ENCODE data around the gene SSH3. TPM values are rescaled to one million over a fixed set of nuclear protein-coding genes. Genes with fewer than 3 reads are reported as not detected.
A peak's percentile ranks its signal among the peaks of the same experiment; 100 is the strongest.

Gene SSH3
- total RNA-seq, 1 experiment from 2014 or later: 57.8 TPM

DNA sequence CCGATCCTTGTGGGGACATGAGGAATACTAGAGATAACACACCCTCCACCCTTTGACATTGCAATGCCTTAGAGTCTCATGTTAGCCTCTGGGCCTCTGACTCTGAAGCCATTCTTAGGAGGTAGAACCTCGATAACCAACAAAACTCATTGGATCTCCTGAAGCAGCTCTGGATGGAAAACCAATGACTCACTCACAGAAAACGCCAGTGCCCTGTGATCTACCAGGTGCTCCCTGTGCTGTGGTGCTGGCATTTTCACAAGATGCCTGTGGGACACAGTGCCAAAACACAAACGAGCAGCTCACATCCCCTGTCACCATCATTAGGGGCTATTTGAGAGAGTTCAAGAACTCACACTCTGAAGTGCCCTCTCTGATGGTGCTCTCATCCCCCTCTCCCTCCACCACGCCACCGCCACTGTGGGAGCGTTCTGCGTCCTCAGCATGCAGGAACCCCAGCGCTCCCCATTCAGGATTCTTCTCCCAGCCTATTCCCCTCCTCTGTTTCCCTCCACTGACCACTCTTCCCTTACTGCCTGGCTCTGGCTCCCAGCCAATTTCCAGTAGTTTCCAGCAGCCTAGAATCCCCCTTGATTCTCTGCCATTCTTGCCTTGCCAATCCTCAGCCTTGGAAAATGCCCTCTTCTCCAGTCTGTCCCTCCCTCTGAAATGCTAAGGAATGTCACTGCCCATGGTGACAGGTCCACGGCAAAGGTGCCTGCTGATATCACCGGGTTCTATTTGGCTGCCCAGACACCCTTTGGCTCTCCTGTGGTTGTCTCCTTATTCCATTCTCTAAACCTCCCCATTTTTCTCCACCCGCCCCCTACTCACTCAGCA lies 54.7 kb downstream of the SSH3 start:
- Histone ChIP-seq H3K36me3 (ENCODE audit: control insufficient read depth in 1 of 2, insufficient read depth in 2 of 2, low read length in 2 of 2) (no peaks in the 10 kb centered on the region; a peak in 1 of 4 replicates), H3K9ac (ENCODE audit: low read length) (peak overlapping the region; percentile 84), H3K4me3 (replicated peaks in 1 of 2; ENCODE audit: low read depth in 1 of 2, low read length in 2 of 2) (peak overlapping the region in 1 of 2 experiments; percentile 8; a peak in 2 of 4 replicates), H3K27ac (ENCODE audit: low read depth, low read length) (peak overlapping the region; percentile 95), H4K20me1 (ENCODE audit: insufficient read depth) (no peaks in the 10 kb centered on the region), H3K4me2 (ENCODE audit: low read length) (peak overlapping the region; percentile 93), H3K4me1 (ENCODE audit: control insufficient read depth in 1 of 2, insufficient read depth in 2 of 2, low read length in 2 of 2) (peaks cover 44 to 70% of the 10 kb centered on the region in 2 experiments), H3K9me2 (ENCODE audit: insufficient read depth) (no peaks in the 10 kb centered on the region), H2AFZ (ENCODE audit: low read depth, low read length, poor library complexity, severe bottlenecking) (no peak overlapping the region), H3K79me2 (ENCODE audit: insufficient read depth, low read length) (peaks cover 10% of the 10 kb centered on the region; the same call in 1 of the 2 replicates), H3K27me3 (ENCODE audit: insufficient read depth, low read length) (no peaks in the 10 kb centered on the region), H3K9me3 (ENCODE audit: control insufficient read depth in 1 of 2, insufficient read depth in 1 of 2, low read depth in 1 of 2, low read length in 2 of 2) (no peaks in the 10 kb centered on the region)
- CTCF ChIA-PET: interaction anchor here (1.0 to 16.6 kb wide), 5 partner anchors 11 to 96 kb away, joined by 3 to 456 read pairs (median 4); partner anchors contain the start of genes CLCF1 and PPP1CA
- RAD21 ChIA-PET (ENCODE audit: low non-redundant PET in 1 of 2, low total read pairs in 2 of 2, uncharacterized antibody in 2 of 2, unreplicated experiment in 2 of 2): interaction anchor here (2.4 to 6.0 kb wide), 2 partner anchors 23 kb away, joined by 44 to 76 read pairs; no protein-coding TSS in a partner anchor
- no peak for DNase-seq (ENCODE audit: low read depth, low spot score)
- no peak for ATAC-seq
- intact Hi-C loops (cut with micrococcal nuclease): loop anchor here (1.0 kb wide), 3 partner anchors 16 to 44 kb away; no protein-coding TSS in a partner anchor
- no TSS peak for BruUV-seq (replicated peaks)
- POLR2A ChIA-PET: interaction anchor here (1.1 to 8.1 kb wide), 2 partner anchors 12 to 18 kb away, joined by 3 to 210 read pairs; partner anchors contain the start of gene CLCF1
- no peak for TF ChIP-seq EZH2phosphoT487 (IDR thresholded peaks at IDR 0.05; ENCODE audit: borderline replicate concordance)
- no peak for TF ChIP-seq RAD21 (IDR thresholded peaks at IDR 0.05; ENCODE audit: low read depth)
- TF ChIP-seq ZNF274 (IDR thresholded peaks at IDR 0.05; ENCODE audit: low read depth, low read length): no peak

Other genes starting within 250 kb of the SSH3 start
- 42.0 TPM for gene RHOD, start 246.7 kb upstream of the SSH3 start, total RNA-seq (2021; ENCODE audit: unreplicated experiment)
- gene KDM2A, start 184.3 kb upstream of the SSH3 start, total RNA-seq (2021; ENCODE audit: unreplicated experiment): 50.4 TPM
- 83.0 TPM for gene GRK2, start 37.1 kb upstream of the SSH3 start, total RNA-seq (2021; ENCODE audit: unreplicated experiment)
- gene ANKRD13D, start 14.2 kb upstream of the SSH3 start, total RNA-seq (2021; ENCODE audit: unreplicated experiment): 61.1 TPM
- 44.2 TPM for gene POLD4, start 50.0 kb downstream of the SSH3 start, total RNA-seq (2021; ENCODE audit: unreplicated experiment)
- 12.2 TPM for gene CLCF1, start 70.1 kb downstream of the SSH3 start, total RNA-seq (2021; ENCODE audit: unreplicated experiment)
- 49.8 TPM for gene RAD9A, start 88.5 kb downstream of the SSH3 start, total RNA-seq (2021; ENCODE audit: unreplicated experiment)
- gene PPP1CA, start 98.3 kb downstream of the SSH3 start, total RNA-seq (2021; ENCODE audit: unreplicated experiment): 238 TPM
- 0.39 TPM for gene TBC1D10C, start 100.6 kb downstream of the SSH3 start, total RNA-seq (2021; ENCODE audit: unreplicated experiment)
- 1.0 TPM for gene CARNS1, start 112.1 kb downstream of the SSH3 start, total RNA-seq (2021; ENCODE audit: unreplicated experiment)
- gene RPS6KB2, start 125.0 kb downstream of the SSH3 start, total RNA-seq (2021; ENCODE audit: unreplicated experiment): 54.1 TPM
- gene PTPRCAP, start 134.2 kb downstream of the SSH3 start, total RNA-seq (2021; ENCODE audit: unreplicated experiment): 1.4 TPM
- 94.5 TPM for gene CORO1B, start 139.9 kb downstream of the SSH3 start, total RNA-seq (2021; ENCODE audit: unreplicated experiment)
- gene GPR152, start 149.2 kb downstream of the SSH3 start, total RNA-seq (2021; ENCODE audit: unreplicated experiment): not detected
- not detected for gene CABP4, start 151.8 kb downstream of the SSH3 start, total RNA-seq (2021; ENCODE audit: unreplicated experiment)
- 44.2 TPM for gene TMEM134, start 165.7 kb downstream of the SSH3 start, total RNA-seq (2021; ENCODE audit: unreplicated experiment)
- gene AIP, start 179.5 kb downstream of the SSH3 start, total RNA-seq (2021; ENCODE audit: unreplicated experiment): 61.0 TPM
- gene PITPNM1, start 201.8 kb downstream of the SSH3 start, total RNA-seq (2021; ENCODE audit: unreplicated experiment): 79.5 TPM
- 53.6 TPM for gene CDK2AP2, start 204.6 kb downstream of the SSH3 start, total RNA-seq (2021; ENCODE audit: unreplicated experiment)
- not detected for gene CABP2, start 219.9 kb downstream of the SSH3 start, total RNA-seq (2021; ENCODE audit: unreplicated experiment)

Measured in HCT116 (cell line).